ENCODE data around the gene HMGA1. TPM values are rescaled to one million over a fixed set of nuclear protein-coding genes. Genes with fewer than 3 reads are reported as not detected.

HMGA1 gene
- total and polyA plus RNA-seq, 2 of the 13 experiments (the other 11 are each of a cell fraction or from before 2014, with no cell fraction given): 117 to 145 TPM

DNA sequence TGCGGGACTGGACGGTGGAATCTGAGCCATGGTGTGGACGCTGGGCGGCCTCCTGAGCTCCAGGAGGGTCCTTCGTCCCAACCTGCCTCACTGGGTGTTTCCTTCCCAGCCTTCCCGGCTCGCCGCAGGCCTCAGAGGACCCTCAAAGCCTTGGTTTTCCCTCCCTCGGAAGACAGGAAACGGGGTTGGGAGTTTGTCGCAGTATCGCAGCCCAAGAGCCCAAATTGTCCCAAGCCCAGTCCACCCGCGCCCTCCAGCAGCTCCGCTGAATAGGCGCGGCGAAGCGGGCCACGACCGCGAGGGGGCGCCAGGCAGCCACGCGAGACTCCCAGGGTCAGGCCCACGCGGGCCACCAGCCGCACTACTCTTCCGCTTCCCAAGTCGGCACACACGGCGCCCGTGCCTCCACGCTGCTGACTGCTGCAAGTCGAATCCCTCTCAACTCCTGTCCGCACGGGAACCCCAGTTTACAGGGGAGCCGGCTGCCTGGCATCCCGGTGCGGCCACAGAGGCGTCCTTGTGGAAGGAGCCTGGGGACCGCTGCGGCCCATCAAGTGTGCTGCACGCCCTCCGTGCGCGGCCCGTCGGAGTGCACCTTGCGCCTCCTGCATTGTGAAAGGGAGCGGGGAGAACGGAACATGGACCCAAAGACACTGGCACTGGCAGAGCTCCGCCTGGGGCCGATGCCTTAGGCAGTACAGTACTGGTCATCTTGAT lies 40.4 kb upstream of the HMGA1 start (continued):
- TF ChIP-seq, protein P1, sequence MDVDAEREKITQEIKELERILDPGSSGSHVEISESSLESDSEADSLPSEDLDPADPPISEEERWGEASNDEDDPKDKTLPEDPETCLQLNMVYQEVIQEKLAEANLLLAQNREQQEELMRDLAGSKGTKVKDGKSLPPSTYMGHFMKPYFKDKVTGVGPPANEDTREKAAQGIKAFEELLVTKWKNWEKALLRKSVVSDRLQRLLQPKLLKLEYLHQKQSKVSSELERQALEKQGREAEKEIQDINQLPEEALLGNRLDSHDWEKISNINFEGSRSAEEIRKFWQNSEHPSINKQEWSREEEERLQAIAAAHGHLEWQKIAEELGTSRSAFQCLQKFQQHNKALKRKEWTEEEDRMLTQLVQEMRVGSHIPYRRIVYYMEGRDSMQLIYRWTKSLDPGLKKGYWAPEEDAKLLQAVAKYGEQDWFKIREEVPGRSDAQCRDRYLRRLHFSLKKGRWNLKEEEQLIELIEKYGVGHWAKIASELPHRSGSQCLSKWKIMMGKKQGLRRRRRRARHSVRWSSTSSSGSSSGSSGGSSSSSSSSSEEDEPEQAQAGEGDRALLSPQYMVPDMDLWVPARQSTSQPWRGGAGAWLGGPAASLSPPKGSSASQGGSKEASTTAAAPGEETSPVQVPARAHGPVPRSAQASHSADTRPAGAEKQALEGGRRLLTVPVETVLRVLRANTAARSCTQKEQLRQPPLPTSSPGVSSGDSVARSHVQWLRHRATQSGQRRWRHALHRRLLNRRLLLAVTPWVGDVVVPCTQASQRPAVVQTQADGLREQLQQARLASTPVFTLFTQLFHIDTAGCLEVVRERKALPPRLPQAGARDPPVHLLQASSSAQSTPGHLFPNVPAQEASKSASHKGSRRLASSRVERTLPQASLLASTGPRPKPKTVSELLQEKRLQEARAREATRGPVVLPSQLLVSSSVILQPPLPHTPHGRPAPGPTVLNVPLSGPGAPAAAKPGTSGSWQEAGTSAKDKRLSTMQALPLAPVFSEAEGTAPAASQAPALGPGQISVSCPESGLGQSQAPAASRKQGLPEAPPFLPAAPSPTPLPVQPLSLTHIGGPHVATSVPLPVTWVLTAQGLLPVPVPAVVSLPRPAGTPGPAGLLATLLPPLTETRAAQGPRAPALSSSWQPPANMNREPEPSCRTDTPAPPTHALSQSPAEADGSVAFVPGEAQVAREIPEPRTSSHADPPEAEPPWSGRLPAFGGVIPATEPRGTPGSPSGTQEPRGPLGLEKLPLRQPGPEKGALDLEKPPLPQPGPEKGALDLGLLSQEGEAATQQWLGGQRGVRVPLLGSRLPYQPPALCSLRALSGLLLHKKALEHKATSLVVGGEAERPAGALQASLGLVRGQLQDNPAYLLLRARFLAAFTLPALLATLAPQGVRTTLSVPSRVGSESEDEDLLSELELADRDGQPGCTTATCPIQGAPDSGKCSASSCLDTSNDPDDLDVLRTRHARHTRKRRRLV (CRISPR knock-in tag; IDR thresholded peaks at IDR 0.05): 0 out of 2 replicates have a peak, but pooled peaks have one; percentile 34
- TF ChIP-seq NCOA1 (CRISPR knock-in tag; IDR thresholded peaks at IDR 0.05) (peak; percentile 68; the same call in 1 of the 2 replicates), HES4 (CRISPR knock-in tag; IDR thresholded peaks at IDR 0.05; ENCODE audit: borderline replicate concordance) (no peak), RXRB (CRISPR knock-in tag; IDR thresholded peaks at IDR 0.05; ENCODE audit: borderline replicate concordance) (peak; percentile 37; the same call in 1 of the 2 replicates), ZFP62 (CRISPR knock-in tag; IDR thresholded peaks at IDR 0.05) (no peak), ZNF878 (CRISPR knock-in tag; IDR thresholded peaks at IDR 0.05) (no peak), ZNF20 (CRISPR knock-in tag; IDR thresholded peaks at IDR 0.05) (no peak), NONO (IDR thresholded peaks at IDR 0.05) (no peak), NONO (CRISPR knock-in tag; conservative IDR thresholded peaks at IDR 0.05) (peak; percentile 65; the same call in 1 of the 2 replicates), RFXAP (CRISPR knock-in tag; IDR thresholded peaks at IDR 0.05; ENCODE audit: borderline replicate concordance) (no peak), ZNF816 (CRISPR knock-in tag; IDR thresholded peaks at IDR 0.05; ENCODE audit: borderline replicate concordance) (no peak), ZNF331 (CRISPR knock-in tag; IDR thresholded peaks at IDR 0.05) (peak; percentile 58), ZNF558 (CRISPR knock-in tag; IDR thresholded peaks at IDR 0.05; ENCODE audit: borderline replicate concordance) (no peak; the same call in 1 of the 2 replicates), ZNF296 (CRISPR knock-in tag; conservative IDR thresholded peaks at IDR 0.05) (peak; percentile 44), ZNF678 (CRISPR knock-in tag; IDR thresholded peaks at IDR 0.05) (peak; percentile 55; the same call in 1 of the 2 replicates)
- TF ChIP-seq, protein P2, sequence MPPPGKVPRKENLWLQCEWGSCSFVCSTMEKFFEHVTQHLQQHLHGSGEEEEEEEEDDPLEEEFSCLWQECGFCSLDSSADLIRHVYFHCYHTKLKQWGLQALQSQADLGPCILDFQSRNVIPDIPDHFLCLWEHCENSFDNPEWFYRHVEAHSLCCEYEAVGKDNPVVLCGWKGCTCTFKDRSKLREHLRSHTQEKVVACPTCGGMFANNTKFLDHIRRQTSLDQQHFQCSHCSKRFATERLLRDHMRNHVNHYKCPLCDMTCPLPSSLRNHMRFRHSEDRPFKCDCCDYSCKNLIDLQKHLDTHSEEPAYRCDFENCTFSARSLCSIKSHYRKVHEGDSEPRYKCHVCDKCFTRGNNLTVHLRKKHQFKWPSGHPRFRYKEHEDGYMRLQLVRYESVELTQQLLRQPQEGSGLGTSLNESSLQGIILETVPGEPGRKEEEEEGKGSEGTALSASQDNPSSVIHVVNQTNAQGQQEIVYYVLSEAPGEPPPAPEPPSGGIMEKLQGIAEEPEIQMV (CRISPR knock-in tag; IDR thresholded peaks at IDR 0.05; ENCODE audit: low read depth): no peak
- TF ChIP-seq, protein P3, sequence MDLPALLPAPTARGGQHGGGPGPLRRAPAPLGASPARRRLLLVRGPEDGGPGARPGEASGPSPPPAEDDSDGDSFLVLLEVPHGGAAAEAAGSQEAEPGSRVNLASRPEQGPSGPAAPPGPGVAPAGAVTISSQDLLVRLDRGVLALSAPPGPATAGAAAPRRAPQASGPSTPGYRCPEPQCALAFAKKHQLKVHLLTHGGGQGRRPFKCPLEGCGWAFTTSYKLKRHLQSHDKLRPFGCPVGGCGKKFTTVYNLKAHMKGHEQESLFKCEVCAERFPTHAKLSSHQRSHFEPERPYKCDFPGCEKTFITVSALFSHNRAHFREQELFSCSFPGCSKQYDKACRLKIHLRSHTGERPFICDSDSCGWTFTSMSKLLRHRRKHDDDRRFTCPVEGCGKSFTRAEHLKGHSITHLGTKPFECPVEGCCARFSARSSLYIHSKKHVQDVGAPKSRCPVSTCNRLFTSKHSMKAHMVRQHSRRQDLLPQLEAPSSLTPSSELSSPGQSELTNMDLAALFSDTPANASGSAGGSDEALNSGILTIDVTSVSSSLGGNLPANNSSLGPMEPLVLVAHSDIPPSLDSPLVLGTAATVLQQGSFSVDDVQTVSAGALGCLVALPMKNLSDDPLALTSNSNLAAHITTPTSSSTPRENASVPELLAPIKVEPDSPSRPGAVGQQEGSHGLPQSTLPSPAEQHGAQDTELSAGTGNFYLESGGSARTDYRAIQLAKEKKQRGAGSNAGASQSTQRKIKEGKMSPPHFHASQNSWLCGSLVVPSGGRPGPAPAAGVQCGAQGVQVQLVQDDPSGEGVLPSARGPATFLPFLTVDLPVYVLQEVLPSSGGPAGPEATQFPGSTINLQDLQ (CRISPR knock-in tag; IDR thresholded peaks at IDR 0.05): no peak; the same call in 1 of the 2 replicates
- TF ChIP-seq, protein P4, sequence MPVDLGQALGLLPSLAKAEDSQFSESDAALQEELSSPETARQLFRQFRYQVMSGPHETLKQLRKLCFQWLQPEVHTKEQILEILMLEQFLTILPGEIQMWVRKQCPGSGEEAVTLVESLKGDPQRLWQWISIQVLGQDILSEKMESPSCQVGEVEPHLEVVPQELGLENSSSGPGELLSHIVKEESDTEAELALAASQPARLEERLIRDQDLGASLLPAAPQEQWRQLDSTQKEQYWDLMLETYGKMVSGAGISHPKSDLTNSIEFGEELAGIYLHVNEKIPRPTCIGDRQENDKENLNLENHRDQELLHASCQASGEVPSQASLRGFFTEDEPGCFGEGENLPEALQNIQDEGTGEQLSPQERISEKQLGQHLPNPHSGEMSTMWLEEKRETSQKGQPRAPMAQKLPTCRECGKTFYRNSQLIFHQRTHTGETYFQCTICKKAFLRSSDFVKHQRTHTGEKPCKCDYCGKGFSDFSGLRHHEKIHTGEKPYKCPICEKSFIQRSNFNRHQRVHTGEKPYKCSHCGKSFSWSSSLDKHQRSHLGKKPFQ (CRISPR knock-in tag; IDR thresholded peaks at IDR 0.05; ENCODE audit: insufficient replicate concordance): no peak

All from HepG2 (cell line).